ENCODE data around the gene DDX19B. TPM values are rescaled to one million over a fixed set of nuclear protein-coding genes. Genes with fewer than 3 reads are reported as not detected.
"Not testable (repeated sequence)": the region's sequence is repeated elsewhere in the genome, so short reads cannot be mapped to it uniquely, and the experiment has no call there.

The DDX19B gene
- total RNA-seq, result 31.0 and 33.3 TPM in 2 replicates

- Mint-ChIP-seq H3K36me3 (ENCODE audit: low read depth) (peaks cover 30% of the 10 kb centered on the region), H3K27ac (peak within 1 kb of the TSS; percentile 95), H3K4me1 (ENCODE audit: low read depth) (peaks cover 28% of the 10 kb centered on the region), H3K9me3 (peaks cover 11% of the 10 kb centered on the region), H3K27me3 (ENCODE audit: low read depth) (no peaks in the 10 kb centered on the region), H3K4me3 (ENCODE audit: low read depth) (peak within 1 kb of the TSS; percentile 87)
- peak; percentile 63 for DNase-seq (ENCODE audit: low spot score)
- intact Hi-C loops (cut with micrococcal nuclease), result loop anchor here (1.0 kb wide), 1 partner anchor 47 kb away; the partner anchor contains the start of gene DDX19A
These were observed at the start of gene DDX19B for GRCh38 chr16:70298988-70299938. TSS of gene DDX19B (plus strand) at chr16:70299186. CDS start at chr16:70299298, 112 bp downstream.

GRCh38 chr16:70249697-70250096, 49.3 kb upstream of the DDX19B start:
- intact Hi-C loops (cut with micrococcal nuclease), result loop anchor here (5.0 kb wide), 1 partner anchor 98 kb away; the partner anchor contains the start of gene DDX19A
- peaks cover 12% of the 10 kb centered on the region for H3K4me1 Mint-ChIP-seq (ENCODE audit: low read depth)
- peak overlapping the region; percentile 81 for H3K27ac Mint-ChIP-seq
- DNase-seq (ENCODE audit: low spot score); H3K9me3 Mint-ChIP-seq; H3K27me3 Mint-ChIP-seq (ENCODE audit: low read depth): not testable (repeated sequence)
- peaks cover 61% of the 10 kb centered on the region for H3K36me3 Mint-ChIP-seq (ENCODE audit: low read depth)
- H3K4me3 Mint-ChIP-seq (ENCODE audit: low read depth), result peak overlapping the region; percentile 81

- intact Hi-C loops (cut with micrococcal nuclease), result loop anchor here (1.0 to 5.0 kb wide), 3 partner anchors 38 to 273 kb away; partner anchors contain the start of genes AARS1 and DDX19A
- Mint-ChIP-seq H3K4me1 (ENCODE audit: low read depth) (peaks cover 12% of the 10 kb centered on the region), H3K9me3 (no peaks in the 10 kb centered on the region), H3K27me3 (ENCODE audit: low read depth) (no peaks in the 10 kb centered on the region), H3K27ac (peak overlapping the region; percentile 81), H3K36me3 (ENCODE audit: low read depth) (peaks cover 68% of the 10 kb centered on the region), H3K4me3 (ENCODE audit: low read depth) (peak overlapping the region; percentile 81)
- DNase-seq (ENCODE audit: low spot score), result peak; percentile 28
These were observed 48.0 kb upstream of the DDX19B start for GRCh38 chr16:70250748-70251628.

- H3K27ac Mint-ChIP-seq, result peak within 1 kb of the TSS; percentile 95
- intact Hi-C loops (cut with micrococcal nuclease), result loop anchor here (1.0 to 5.0 kb wide), 3 partner anchors 38 to 273 kb away; partner anchors contain the start of genes AARS1 and DDX19A
- H3K4me3 Mint-ChIP-seq (ENCODE audit: low read depth), result peak within 1 kb of the TSS; percentile 87
- peak; percentile 92 for DNase-seq (ENCODE audit: low spot score)
- H3K27me3 Mint-ChIP-seq (ENCODE audit: low read depth), result no peaks in the 10 kb centered on the region
- no peaks in the 10 kb centered on the region for H3K9me3 Mint-ChIP-seq
- peaks cover 68% of the 10 kb centered on the region for H3K36me3 Mint-ChIP-seq (ENCODE audit: low read depth)
- H3K4me1 Mint-ChIP-seq (ENCODE audit: low read depth), result peaks cover 11% of the 10 kb centered on the region
These were observed 47.2 kb upstream of the DDX19B start, which contains the start of gene EXOSC6 for GRCh38 chr16:70251629-70252354. TSS of gene EXOSC6 (minus strand) at chr16:70251940. CDS start at chr16:70251900, 40 bp downstream.

- Mint-ChIP-seq H3K4me3 (ENCODE audit: low read depth) (no peak overlapping the region), H3K9me3 (no peaks in the 10 kb centered on the region), H3K27me3 (ENCODE audit: low read depth) (no peaks in the 10 kb centered on the region), H3K4me1 (ENCODE audit: low read depth) (peaks cover 11% of the 10 kb centered on the region), H3K36me3 (ENCODE audit: low read depth) (peaks cover 71% of the 10 kb centered on the region), H3K27ac (no peak overlapping the region)
- intact Hi-C loops (cut with micrococcal nuclease), result loop anchor here (5.0 kb wide), 1 partner anchor 95 kb away; the partner anchor contains the start of gene DDX19A
- DNase-seq (ENCODE audit: low spot score), result no peak
These were observed 46.5 kb upstream of the DDX19B start for GRCh38 chr16:70252355-70252988.

- H3K27me3 Mint-ChIP-seq (ENCODE audit: low read depth), result no peaks in the 10 kb centered on the region
- H3K27ac Mint-ChIP-seq, result no peak overlapping the region
- H3K4me1 Mint-ChIP-seq (ENCODE audit: low read depth), result peaks cover 11% of the 10 kb centered on the region
- intact Hi-C loops (cut with micrococcal nuclease), result loop anchor here (5.0 kb wide), 1 partner anchor 94 kb away; the partner anchor contains the start of gene DDX19A
- DNase-seq (ENCODE audit: low spot score), result no peak
- H3K9me3 Mint-ChIP-seq, result no peaks in the 10 kb centered on the region
- H3K4me3 Mint-ChIP-seq (ENCODE audit: low read depth), result peak overlapping the region; percentile 39
- peaks cover 74% of the 10 kb centered on the region for H3K36me3 Mint-ChIP-seq (ENCODE audit: low read depth)
These were observed 45.5 kb upstream of the DDX19B start for GRCh38 chr16:70253291-70254106.

- no peak overlapping the region for H3K27ac Mint-ChIP-seq
These were observed 44.6 kb upstream of the DDX19B start for GRCh38 chr16:70254180-70254964.

GRCh38 chr16:70254965-70255286, 44.1 kb upstream of the DDX19B start:
- Mint-ChIP-seq H3K4me1 (ENCODE audit: low read depth) (peaks cover 7% of the 10 kb centered on the region), H3K27ac (no peak overlapping the region), H3K4me3 (ENCODE audit: low read depth) (no peak overlapping the region), H3K36me3 (ENCODE audit: low read depth) (peaks cover 74% of the 10 kb centered on the region), H3K27me3 (ENCODE audit: low read depth) (no peaks in the 10 kb centered on the region), H3K9me3 (no peaks in the 10 kb centered on the region)
- intact Hi-C loops (cut with micrococcal nuclease), result loop anchor here (5.0 kb wide), 1 partner anchor 92 kb away; the partner anchor contains the start of gene DDX19A
- no peak for DNase-seq (ENCODE audit: low spot score)

More at GRCh38 chr16:70254180-70254964, 44.6 kb upstream of the DDX19B start:
- no peak overlapping the region for H3K4me3 Mint-ChIP-seq (ENCODE audit: low read depth)
- DNase-seq (ENCODE audit: low spot score), result no peak
- no peaks in the 10 kb centered on the region for H3K9me3 Mint-ChIP-seq
- intact Hi-C loops (cut with micrococcal nuclease), result loop anchor here (5.0 kb wide), 1 partner anchor 93 kb away; the partner anchor contains the start of gene DDX19A
- peaks cover 76% of the 10 kb centered on the region for H3K36me3 Mint-ChIP-seq (ENCODE audit: low read depth)
- no peaks in the 10 kb centered on the region for H3K27me3 Mint-ChIP-seq (ENCODE audit: low read depth)
- peaks cover 9% of the 10 kb centered on the region for H3K4me1 Mint-ChIP-seq (ENCODE audit: low read depth)

- Mint-ChIP-seq H3K4me3 (ENCODE audit: low read depth) (no peak overlapping the region), H3K27ac (no peak overlapping the region), H3K9me3 (no peaks in the 10 kb centered on the region), H3K4me1 (ENCODE audit: low read depth) (peaks cover 4% of the 10 kb centered on the region), H3K36me3 (ENCODE audit: low read depth) (peaks cover 75% of the 10 kb centered on the region), H3K27me3 (ENCODE audit: low read depth) (no peaks in the 10 kb centered on the region)
- intact Hi-C loops (cut with micrococcal nuclease), result no loop called here
- no peak for DNase-seq (ENCODE audit: low spot score)
These were observed 43.4 kb upstream of the DDX19B start for GRCh38 chr16:70255574-70255973.

- H3K36me3 Mint-ChIP-seq (ENCODE audit: low read depth), result peaks cover 75% of the 10 kb centered on the region
- H3K27ac Mint-ChIP-seq, result no peak overlapping the region
- H3K4me3 Mint-ChIP-seq (ENCODE audit: low read depth), result no peak overlapping the region
- intact Hi-C loops (cut with micrococcal nuclease), result no loop called here
- H3K9me3 Mint-ChIP-seq, result no peaks in the 10 kb centered on the region
- no peak for DNase-seq (ENCODE audit: low spot score)
- H3K27me3 Mint-ChIP-seq (ENCODE audit: low read depth), result no peaks in the 10 kb centered on the region
- H3K4me1 Mint-ChIP-seq (ENCODE audit: low read depth), result no peaks in the 10 kb centered on the region
These were observed 41.6 kb upstream of the DDX19B start for GRCh38 chr16:70257391-70257790.
